Erythroblast (primary cell): ENCODE measurements around the gene DYDC2.

ENCODE experiments used
- GATA1 ChIP-seq: IDR thresholded peaks from 2 replicates; pipeline ENCODE4 v1.6.1; 2011; ENCODE audit warnings: low read depth, mild to moderate bottlenecking, control low read depth, low read length, moderate library complexity
- POLR2A ChIP-seq: IDR thresholded peaks from 2 replicates; pipeline ENCODE4 v1.6.1; 2011; ENCODE audit warnings: mild to moderate bottlenecking, low read length

GRCh38 chr10:80320377-80320776 lies 36.2 kb upstream of the DYDC2 start:
- TF ChIP-seq POLR2A (no peak), GATA1 (no peak)
